Activated T-cell treated with anti-CD3 and anti-CD28 coated beads, Interleukin-2, amount 50 U/mL, for 24 hours (primary cell): ENCODE measurements around the gene TRIM71.
A peak's percentile ranks its signal among the peaks of the same experiment; 100 is the strongest.
"Not testable (repeated sequence)": the region's sequence is repeated elsewhere in the genome, so short reads cannot be mapped to it uniquely, and the experiment has no call there.

ENCODE experiments used
- DNase-seq: peaks from one replicate; pipeline ENCODE4 v3.0.0-alpha.2; 2020
- H3K27ac Mint-ChIP-seq: 2 replicates; pipeline ENCODE4 v1.8.0; 2020; ENCODE audit warnings: mild to moderate bottlenecking, mixed read lengths
- H3K27me3 Mint-ChIP-seq: 2 replicates; pipeline ENCODE4 v1.8.0; 2020; ENCODE audit warnings: mixed read lengths
- H3K36me3 Mint-ChIP-seq: 2 replicates; pipeline ENCODE4 v1.8.0; 2020; ENCODE audit warnings: low read depth, mixed read lengths
- H3K4me1 Mint-ChIP-seq: 2 replicates; pipeline ENCODE4 v1.8.0; 2020; ENCODE audit warnings: low read depth, mixed read lengths
- H3K4me3 Mint-ChIP-seq: 2 replicates; pipeline ENCODE4 v1.8.0; 2020; ENCODE audit warnings: mild to moderate bottlenecking, moderate library complexity, mixed read lengths
- H3K9me3 Mint-ChIP-seq: 2 replicates; pipeline ENCODE4 v1.8.0; 2020; ENCODE audit warnings: mixed read lengths

The TRIM71 gene

DNA sequence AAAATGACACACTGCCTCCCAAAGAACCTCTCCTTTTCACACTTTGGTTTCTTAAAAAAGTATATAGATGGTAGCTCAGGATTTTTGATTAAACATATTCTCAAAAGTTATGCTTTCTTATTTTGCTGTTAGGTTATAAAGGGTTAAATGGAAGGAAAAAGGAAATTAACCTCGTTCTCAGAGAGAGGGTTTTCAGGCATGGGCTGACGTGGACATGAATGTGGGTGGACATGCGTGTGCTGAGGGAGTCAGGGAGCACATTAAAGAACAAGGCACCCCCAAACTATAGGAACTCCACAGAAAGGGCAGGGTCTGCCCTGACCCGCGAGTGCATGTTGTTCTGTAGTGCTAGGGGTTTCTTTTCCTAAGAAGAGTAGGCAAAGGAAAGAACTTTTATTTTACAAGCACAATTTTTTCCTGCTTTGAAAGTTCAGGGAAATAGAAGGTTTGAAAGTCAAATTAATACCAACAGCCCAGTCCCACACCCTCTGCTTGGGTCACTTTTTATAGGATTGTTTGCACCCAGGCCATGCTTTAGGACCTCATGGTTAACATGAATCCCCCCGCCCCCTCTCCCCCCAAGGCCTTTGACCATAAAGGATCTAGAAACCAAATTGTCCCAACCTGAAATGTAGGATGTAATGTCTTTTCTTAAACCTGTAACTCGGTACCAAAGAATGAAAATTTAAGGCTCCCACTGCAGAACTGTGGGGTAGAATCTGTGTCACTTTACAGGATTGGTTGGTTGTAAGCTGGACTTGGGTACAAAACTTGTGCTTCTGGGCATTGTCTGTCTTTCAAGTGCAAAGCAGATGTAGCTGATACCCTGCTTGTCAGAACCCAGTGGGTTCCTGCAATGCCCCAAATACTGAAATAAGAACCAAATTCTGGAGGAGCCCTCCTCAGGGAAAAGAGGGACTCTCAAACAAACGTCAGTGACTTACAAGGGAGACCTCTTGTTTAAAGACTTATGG is 75.1 kb downstream of the TRIM71 start:
- Mint-ChIP-seq H3K9me3 (no peaks in the 10 kb centered on the region), H3K4me1 (no peaks in the 10 kb centered on the region), H3K4me3 (no peak overlapping the region), H3K27ac (no peak overlapping the region), H3K27me3 (peaks cover 26% of the 10 kb centered on the region), H3K36me3 (no peaks in the 10 kb centered on the region)
- no peak for DNase-seq

DNA sequence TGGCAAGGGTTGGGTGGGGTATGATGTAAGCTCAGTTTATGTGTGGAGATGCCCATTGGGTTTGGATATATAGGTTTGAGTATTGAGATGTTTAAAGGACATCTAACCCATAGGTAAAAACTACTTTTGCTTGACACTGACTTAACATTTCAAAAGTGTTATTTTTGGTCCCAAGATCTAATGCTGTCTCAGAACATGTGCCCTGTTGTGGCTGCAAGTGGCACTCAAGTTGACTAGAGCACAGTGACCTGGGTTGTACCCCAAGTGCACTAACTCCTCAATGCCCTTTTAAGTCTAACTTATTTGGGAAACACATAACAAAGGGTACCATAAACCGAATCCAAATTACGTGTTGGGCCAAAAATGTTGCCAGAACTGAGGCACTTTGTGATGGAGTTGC is 77.2 kb downstream of the TRIM71 start:
- no peak overlapping the region for H3K4me3 Mint-ChIP-seq
- H3K9me3 Mint-ChIP-seq: no peaks in the 10 kb centered on the region
- H3K27ac Mint-ChIP-seq: no peak overlapping the region
- H3K4me1 Mint-ChIP-seq: no peaks in the 10 kb centered on the region
- H3K27me3 Mint-ChIP-seq: peaks cover 42% of the 10 kb centered on the region
- no peaks in the 10 kb centered on the region for H3K36me3 Mint-ChIP-seq
- DNase-seq: no peak

DNA sequence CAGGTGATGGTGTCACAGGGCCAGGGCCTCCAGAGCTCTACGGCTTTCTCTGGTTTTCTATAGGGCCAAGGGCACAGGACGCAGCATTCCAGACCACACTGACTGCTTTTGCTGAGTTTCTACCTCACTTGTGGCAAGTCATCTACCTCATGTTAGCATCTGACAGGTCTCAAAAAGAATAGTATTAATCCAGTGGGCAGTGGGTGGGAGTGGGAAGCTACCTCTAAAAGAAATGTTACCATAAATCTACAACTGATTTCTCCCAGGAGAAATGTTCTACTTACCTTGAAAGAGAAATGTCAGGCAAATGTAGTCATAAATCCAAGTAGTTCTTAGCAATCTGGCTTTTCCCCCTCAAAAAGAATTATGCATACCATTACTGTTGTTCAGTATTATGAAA is 77.9 kb downstream of the TRIM71 start:
- H3K4me1 Mint-ChIP-seq: no peaks in the 10 kb centered on the region
- no peak overlapping the region for H3K27ac Mint-ChIP-seq
- DNase-seq: no peak
- H3K27me3 Mint-ChIP-seq: peaks cover 42% of the 10 kb centered on the region
- no peak overlapping the region for H3K4me3 Mint-ChIP-seq
- no peaks in the 10 kb centered on the region for H3K36me3 Mint-ChIP-seq
- no peaks in the 10 kb centered on the region for H3K9me3 Mint-ChIP-seq

DNA sequence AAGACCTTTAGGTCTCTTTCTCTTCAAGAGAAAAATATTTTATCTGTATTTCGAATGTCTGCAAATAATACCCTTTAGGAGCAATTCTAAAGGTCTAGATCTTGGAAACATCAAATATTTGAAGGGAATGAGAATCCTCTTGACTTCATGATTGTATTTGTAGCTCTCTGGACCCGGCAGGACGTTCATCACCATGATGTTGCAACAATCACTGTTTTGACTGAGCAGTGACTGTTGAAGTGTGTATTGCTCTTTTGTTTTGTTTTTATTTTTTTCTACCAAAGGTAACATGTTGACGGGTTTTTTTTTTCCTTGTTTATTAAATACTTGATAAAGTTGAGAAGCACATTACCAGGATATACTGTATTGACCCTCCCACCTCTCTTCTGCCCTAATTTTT is 78.3 kb downstream of the TRIM71 start:
- DNase-seq: no peak
- H3K4me3 Mint-ChIP-seq: no peak overlapping the region
- H3K9me3 Mint-ChIP-seq: no peaks in the 10 kb centered on the region
- peaks cover 45% of the 10 kb centered on the region for H3K27me3 Mint-ChIP-seq
- H3K27ac Mint-ChIP-seq: no peak overlapping the region
- H3K4me1 Mint-ChIP-seq: no peaks in the 10 kb centered on the region
- H3K36me3 Mint-ChIP-seq: no peaks in the 10 kb centered on the region

DNA sequence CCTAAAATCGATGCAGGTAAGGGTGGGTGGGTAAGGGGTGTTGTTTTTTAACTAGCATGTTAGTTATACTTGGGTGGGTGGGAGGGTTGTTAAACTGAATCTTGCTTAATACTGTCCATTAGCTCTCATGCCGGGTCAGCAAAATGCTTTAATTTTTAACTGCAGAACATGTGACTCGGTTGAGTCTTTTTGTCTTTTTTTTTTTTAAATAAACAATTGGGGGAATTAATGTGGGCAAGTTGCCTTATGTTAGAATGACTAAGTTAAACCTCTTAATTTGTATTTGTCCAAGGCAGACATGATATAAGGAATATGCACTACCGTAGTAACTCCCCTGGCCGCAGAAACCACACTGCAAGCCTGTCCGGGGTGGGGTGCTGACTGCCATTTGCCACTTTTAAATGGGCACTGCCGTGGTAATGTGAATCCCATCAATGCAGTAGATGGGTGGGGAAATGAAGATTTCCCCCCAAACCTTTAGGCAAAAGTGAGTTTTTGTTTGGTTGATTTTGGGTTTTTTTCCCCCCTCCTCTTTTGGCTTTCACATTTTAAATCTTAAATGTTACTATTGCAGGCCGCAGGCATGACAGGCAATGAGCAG is 79.3 kb downstream of the TRIM71 start:
- no peak for DNase-seq
- no peak overlapping the region for H3K4me3 Mint-ChIP-seq
- H3K4me1 Mint-ChIP-seq: no peaks in the 10 kb centered on the region
- H3K27ac Mint-ChIP-seq: no peak overlapping the region
- H3K27me3 Mint-ChIP-seq: peaks cover 49% of the 10 kb centered on the region
- H3K36me3 Mint-ChIP-seq: no peaks in the 10 kb centered on the region
- no peaks in the 10 kb centered on the region for H3K9me3 Mint-ChIP-seq

DNA sequence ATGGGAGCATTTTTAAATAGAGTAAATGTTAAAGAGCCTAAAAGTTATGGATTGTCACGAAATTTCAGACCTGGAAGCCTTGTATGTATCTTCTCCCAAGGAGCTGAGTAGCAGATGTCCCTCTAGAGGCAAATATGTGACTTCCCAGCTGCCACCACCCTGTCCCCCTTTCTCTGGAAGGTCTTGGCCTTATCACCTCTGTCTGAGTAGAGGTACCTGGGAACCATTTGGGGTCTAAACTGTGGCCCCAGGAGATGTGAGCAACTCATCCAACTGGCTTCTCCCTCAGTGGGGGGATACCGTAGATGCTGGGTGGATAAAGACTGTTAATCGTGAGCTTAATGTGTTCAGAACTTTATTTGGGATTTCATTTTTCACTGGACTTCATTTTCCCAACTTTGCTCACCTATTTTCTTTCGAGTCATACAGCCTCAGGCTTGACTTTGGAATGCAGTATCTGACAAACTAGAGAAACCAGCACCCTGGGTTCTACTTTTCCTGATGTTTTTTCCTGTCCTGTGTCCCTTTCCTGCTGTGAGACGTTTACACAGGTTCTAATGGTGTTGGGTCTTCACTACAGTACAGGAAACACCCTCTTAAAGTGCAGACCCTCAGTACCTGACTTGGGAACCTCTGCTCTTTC is 80.3 kb downstream of the TRIM71 start:
- Mint-ChIP-seq H3K36me3 (no peaks in the 10 kb centered on the region), H3K4me3 (no peak overlapping the region), H3K9me3 (no peaks in the 10 kb centered on the region), H3K4me1 (peaks cover 4% of the 10 kb centered on the region), H3K27me3 (peaks cover 46% of the 10 kb centered on the region), H3K27ac (no peak overlapping the region)
- DNase-seq: no peak

DNA sequence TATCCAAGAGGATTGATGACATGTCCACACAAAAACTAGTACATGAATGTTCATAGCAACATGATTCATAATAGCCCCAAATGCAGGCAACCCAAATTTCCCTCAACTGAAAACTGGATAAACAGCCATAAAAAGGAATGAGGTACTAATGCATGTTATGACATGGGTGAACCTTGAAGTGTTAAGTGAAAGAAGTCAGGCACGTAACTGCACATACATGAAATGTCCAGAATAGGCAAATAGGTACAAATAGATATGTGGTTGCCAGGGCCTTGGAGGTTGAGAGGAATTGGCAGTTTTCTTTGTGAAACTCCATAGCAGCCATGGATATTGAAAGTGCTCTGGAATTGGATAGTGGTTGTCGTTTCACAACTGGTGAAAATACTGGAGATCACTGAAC is 81.5 kb downstream of the TRIM71 start:
- Mint-ChIP-seq H3K27me3 (peaks cover 43% of the 10 kb centered on the region), H3K27ac (no peak overlapping the region), H3K36me3 (no peaks in the 10 kb centered on the region), H3K4me3 (no peak overlapping the region), H3K4me1 (peaks cover 4% of the 10 kb centered on the region), H3K9me3 (no peaks in the 10 kb centered on the region)
- no peak for DNase-seq

DNA sequence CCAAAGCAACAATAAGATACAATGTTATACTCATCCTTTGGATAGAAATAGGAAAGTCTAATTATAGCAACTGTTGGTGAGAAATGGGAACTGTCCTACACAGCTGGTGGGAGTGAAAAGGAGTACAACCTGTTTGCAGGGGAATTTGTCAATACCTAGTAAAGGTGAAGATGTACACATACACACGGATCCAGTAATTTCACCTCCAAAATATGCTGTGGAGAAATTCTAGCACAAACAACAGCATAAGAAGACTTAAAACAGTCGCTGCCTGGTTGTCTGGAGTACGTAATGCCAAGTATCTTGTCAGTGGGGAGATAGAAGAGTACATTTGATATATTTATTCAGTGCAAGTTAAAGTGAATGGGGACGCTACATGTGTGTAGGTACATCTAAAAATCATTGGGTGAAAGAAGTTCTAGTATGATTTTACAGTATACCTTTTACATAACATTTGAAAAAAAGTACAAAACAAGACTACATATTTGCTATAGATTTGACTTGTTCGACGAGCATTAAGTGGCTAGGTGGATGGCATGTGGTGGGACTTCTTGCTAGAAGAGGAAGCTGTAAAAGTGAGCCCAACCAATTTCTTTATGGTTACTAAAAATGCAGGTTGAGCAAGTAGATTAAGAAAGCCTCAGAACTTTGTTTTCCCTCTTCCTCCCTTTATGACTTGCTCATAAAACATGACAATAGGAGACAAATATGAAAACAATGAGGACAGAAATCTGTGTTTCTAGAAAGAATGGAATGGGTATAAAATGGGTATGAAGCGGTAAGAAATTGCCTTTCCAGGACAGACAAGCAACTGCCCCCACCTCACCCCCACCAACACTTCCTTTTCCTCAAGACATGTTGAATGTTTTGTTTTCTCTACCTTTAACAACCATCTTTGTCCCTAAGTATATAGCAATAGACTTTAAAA is 83.5 kb downstream of the TRIM71 start:
- Mint-ChIP-seq H3K27ac (no peak overlapping the region), H3K36me3 (no peaks in the 10 kb centered on the region), H3K4me1 (peaks cover 4% of the 10 kb centered on the region), H3K27me3 (peaks cover 31% of the 10 kb centered on the region), H3K4me3 (no peak overlapping the region), H3K9me3 (no peaks in the 10 kb centered on the region)
- no peak for DNase-seq

DNA sequence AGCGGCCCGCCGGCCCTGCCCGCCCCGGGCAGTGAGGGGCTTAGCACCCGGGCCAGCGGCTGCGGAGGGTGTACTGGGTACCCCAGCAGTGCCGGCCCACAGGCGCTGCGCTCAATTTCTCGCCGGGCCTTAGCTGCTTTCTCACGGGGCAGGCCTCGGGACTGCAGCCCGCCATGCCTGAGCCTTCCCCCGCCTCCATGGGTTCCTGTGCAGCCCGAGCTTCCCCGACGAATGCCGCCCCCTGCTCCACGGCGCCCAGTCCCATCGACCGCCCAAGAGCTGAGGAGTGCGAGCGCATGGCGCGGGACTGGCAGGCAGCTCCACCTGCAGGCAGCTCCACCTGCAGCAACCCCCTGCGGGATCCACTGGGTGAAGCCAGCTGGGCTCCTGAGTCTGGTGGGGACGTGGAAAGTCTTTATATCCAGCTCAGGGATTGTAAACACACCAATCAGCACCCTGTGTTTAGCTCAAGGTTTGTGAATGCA is 85.1 kb downstream of the TRIM71 start:
- Mint-ChIP-seq H3K27me3 (peaks cover 27% of the 10 kb centered on the region), H3K4me3 (peak overlapping the region; percentile 71)
- DNase-seq: peak; percentile 68
- not testable (repeated sequence) for H3K36me3 Mint-ChIP-seq, H3K9me3 Mint-ChIP-seq, H3K4me1 Mint-ChIP-seq, H3K27ac Mint-ChIP-seq

DNA sequence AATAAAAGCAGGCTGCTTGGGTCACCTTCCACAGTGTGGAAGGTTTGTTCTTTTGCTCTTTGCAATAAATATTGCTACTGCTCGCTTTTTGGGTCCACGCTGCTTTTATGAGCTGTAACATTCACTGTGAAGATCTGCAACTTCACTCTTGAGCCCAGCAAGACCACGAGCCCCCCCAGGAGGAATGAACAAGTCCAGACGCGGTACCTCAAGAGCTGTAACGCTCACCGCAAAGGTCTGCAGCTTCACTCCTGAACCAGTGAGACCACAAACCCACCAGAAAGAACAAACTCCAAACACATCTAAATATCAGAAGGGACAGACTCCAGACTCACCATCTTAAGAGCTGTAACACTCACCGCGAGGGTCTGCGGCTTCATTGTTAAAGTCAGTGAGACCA is 86.2 kb downstream of the TRIM71 start:
- no peak for DNase-seq
- Mint-ChIP-seq H3K36me3 (no peaks in the 10 kb centered on the region), H3K4me1 (peaks cover 4% of the 10 kb centered on the region), H3K27me3 (peaks cover 20% of the 10 kb centered on the region), H3K27ac (no peak overlapping the region), H3K9me3 (no peaks in the 10 kb centered on the region), H3K4me3 (no peak overlapping the region)

DNA sequence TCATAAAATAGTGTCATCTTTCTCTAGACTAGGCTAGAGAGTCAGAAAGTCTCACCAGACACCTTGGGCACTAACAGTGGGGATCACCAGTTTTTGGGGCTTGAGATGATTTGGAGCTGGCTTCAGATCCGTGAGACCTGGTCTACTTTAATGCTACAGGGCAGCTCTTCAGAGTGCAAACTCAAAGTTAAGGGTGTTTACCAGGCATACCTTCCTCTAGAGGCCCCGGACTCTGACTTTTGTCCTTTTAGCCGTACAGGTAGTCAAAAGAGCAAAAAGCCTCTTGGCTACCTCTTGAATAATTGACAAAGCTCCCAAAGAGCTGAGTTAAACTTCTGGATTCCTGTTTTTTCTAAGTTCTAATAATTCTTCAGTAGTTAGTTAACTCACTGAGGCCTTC is 92.2 kb downstream of the TRIM71 start:
- no peak overlapping the region for H3K27ac Mint-ChIP-seq
- no peaks in the 10 kb centered on the region for H3K36me3 Mint-ChIP-seq
- peaks cover 5% of the 10 kb centered on the region for H3K4me1 Mint-ChIP-seq
- H3K9me3 Mint-ChIP-seq: no peaks in the 10 kb centered on the region
- no peaks in the 10 kb centered on the region for H3K27me3 Mint-ChIP-seq
- no peak overlapping the region for H3K4me3 Mint-ChIP-seq
- no peak for DNase-seq

DNA sequence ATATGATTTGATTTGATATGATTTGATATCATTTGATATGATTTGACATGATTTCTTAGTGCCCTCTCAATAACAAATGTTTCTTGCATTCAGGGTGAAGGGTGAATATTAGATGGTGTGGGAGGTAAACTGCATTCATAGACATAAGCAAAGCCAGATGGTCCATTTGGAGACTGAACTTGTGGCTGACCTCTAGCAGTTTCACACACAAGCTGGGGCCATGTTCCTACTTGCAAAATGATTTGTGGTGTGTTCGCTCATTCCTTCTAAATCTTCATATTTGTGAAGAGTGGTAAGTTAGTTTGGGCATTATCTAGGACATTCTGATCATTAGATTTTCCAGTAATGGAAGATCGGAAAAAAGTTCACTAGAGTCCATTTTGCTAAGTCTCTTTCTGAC is 93.2 kb downstream of the TRIM71 start:
- Mint-ChIP-seq H3K9me3 (no peaks in the 10 kb centered on the region), H3K4me3 (no peak overlapping the region), H3K4me1 (peaks cover 5% of the 10 kb centered on the region), H3K27ac (no peak overlapping the region), H3K36me3 (no peaks in the 10 kb centered on the region), H3K27me3 (no peaks in the 10 kb centered on the region)
- DNase-seq: no peak

DNA sequence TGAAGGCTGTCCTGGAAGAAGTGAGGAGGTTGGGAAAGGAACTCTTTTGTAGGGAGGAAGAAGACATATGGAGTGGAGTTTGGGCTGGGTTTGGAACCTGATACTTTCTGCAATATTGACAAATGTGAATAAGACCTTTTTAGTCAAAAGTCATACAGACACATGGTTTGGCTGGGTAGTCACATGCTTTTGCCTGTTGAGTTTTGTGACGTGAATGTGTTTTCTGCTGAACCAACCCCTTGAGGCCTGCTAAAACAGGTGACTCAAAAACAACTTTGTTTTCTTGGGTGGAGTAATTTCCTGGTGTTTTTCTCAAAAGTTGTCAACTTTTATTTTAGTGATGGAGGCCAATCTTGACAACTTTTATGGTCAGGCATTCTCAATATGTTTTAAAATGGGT is 94.2 kb downstream of the TRIM71 start:
- H3K27ac Mint-ChIP-seq: no peak overlapping the region
- peaks cover 5% of the 10 kb centered on the region for H3K4me1 Mint-ChIP-seq
- no peak overlapping the region for H3K4me3 Mint-ChIP-seq
- peaks cover 5% of the 10 kb centered on the region for H3K9me3 Mint-ChIP-seq
- DNase-seq: no peak
- no peaks in the 10 kb centered on the region for H3K36me3 Mint-ChIP-seq
- no peaks in the 10 kb centered on the region for H3K27me3 Mint-ChIP-seq

DNA sequence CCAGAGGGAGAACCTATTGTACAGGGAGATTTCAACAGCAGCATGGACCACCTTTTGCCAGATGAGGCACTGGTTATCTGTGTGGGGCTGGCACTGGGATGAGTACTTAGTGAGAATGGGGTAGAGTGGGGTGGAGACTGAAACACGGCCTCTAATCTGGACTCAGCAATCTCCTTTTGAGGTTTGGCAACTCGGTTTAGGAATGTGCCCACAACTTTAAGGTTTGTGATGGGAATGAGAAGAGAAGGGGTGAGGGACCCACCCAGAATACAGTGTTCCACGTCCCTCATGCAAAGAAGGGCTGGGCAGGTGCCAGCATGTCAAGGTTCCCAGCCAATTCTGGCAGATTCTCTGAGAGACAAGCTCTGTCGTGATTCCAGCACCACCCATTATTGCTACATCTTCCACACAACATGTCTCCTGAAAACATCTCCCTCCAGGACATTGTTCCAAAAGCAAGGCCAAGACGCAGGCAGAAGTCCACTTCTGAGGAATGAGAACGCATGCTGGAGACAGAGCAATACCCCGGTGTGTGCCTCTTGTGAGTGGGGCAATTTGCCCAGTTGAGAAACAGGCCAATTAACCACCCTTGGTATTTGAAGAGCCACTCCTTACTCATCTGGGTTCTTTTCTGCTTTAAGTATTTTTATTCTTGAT is 96.1 kb downstream of the TRIM71 start:
- DNase-seq: no peak
- Mint-ChIP-seq H3K36me3 (no peaks in the 10 kb centered on the region), H3K27ac (no peak overlapping the region), H3K4me1 (peaks cover 5% of the 10 kb centered on the region), H3K4me3 (no peak overlapping the region), H3K9me3 (peaks cover 12% of the 10 kb centered on the region), H3K27me3 (no peaks in the 10 kb centered on the region)
